Esophagus squamous epithelium (tissue), 5 donors: Measurements from ENCODE around the gene SPAG9. TPM values are rescaled to one million over a fixed set of nuclear protein-coding genes. Genes with fewer than 3 reads are reported as not detected.

Source experiments
- DNase-seq: peaks from one replicate; lab custom pipeline; 2025; lab: John Stamatoyannopoulos, UW
- H3K27ac ChIP-seq, 4 donors: fragments of 200-600 bp; sonication (generic); one replicate each; pipeline ENCODE4 v1.5.1; 2016 to 2019; ENCODE audit warnings: mild to moderate bottlenecking in 1 of 4
- H3K27me3 ChIP-seq, 4 donors: fragments of 200-600 bp; sonication (generic); 1 replicate in 3 of 4; 2 replicates in 1 of 4; pipeline versions ENCODE4 v1.5.1 to v1.6.0; 2017 to 2021; ENCODE audit warnings: antibody characterized with exemption in 1 of 4
- H3K36me3 ChIP-seq, 3 donors: fragments of 200-600 bp; sonication (generic); one replicate each; pipeline ENCODE4 v1.5.1; 2016 to 2019
- H3K4me1 ChIP-seq, 3 donors: fragments of 200-600 bp; sonication (generic); one replicate each; pipeline ENCODE4 v1.5.1; 2017 to 2019
- H3K4me3 ChIP-seq, 4 donors: fragments of 200-600 bp; sonication (generic); 1 replicate in 3 of 4; 2 replicates in 1 of 4; pipeline ENCODE4 v1.5.1; 2016 to 2019; ENCODE audit warnings: mild to moderate bottlenecking in 2 of 4, moderate library complexity in 1 of 4
- H3K9me3 ChIP-seq, 3 donors: fragments of 200-600 bp; sonication (generic); one replicate each; pipeline ENCODE4 v1.5.1; 2016 to 2019
- CTCF ChIP-seq, 6 experiments: fragments of 450-650 bp in 4 of 6; fragments of 200-600 bp in 2 of 6; sonication (generic) in 2 of 6; IDR thresholded peaks; one replicate each; pipeline ENCODE4 v1.5.1; 2016 to 2019; ENCODE audit warnings: antibody characterized with exemption in 6 of 6, mild to moderate bottlenecking in 4 of 6, moderate library complexity in 4 of 6
- POLR2A ChIP-seq, 4 donors: fragments of 450-650 bp; IDR thresholded peaks; one replicate each; pipeline ENCODE4 v1.6.1; 2017; ENCODE audit warnings: antibody characterized with exemption in 4 of 4, mild to moderate bottlenecking in 4 of 4, moderate library complexity in 3 of 4
- WGBS, 2 donors: methylation state at CpG; one replicate each; pipeline ENCODE4 v1.1.5; 2018; 5-methylcytosine and 5-hydroxymethylcytosine counted together
- intact Hi-C: fragments of 100-400 bp; cut with DNase I; formaldehyde crosslinking; loops from one replicate; pipeline ENCODE4 v1.15.0; 2022
- total RNA-seq, 4 donors: library from RNA; depleted of rRNA; stranded (reverse); fragments of >200 nt; gene quantifications; one replicate each; pipeline ENCODE4 v1.1.0, GENCODE V29; 2016
- donor health status: DM: yes; HTN: yes; CAD: no.

SPAG9 gene
- total RNA-seq, 4 donors from 2014 or later: 25.6 to 88.5 (median 49.9) TPM

DNA sequence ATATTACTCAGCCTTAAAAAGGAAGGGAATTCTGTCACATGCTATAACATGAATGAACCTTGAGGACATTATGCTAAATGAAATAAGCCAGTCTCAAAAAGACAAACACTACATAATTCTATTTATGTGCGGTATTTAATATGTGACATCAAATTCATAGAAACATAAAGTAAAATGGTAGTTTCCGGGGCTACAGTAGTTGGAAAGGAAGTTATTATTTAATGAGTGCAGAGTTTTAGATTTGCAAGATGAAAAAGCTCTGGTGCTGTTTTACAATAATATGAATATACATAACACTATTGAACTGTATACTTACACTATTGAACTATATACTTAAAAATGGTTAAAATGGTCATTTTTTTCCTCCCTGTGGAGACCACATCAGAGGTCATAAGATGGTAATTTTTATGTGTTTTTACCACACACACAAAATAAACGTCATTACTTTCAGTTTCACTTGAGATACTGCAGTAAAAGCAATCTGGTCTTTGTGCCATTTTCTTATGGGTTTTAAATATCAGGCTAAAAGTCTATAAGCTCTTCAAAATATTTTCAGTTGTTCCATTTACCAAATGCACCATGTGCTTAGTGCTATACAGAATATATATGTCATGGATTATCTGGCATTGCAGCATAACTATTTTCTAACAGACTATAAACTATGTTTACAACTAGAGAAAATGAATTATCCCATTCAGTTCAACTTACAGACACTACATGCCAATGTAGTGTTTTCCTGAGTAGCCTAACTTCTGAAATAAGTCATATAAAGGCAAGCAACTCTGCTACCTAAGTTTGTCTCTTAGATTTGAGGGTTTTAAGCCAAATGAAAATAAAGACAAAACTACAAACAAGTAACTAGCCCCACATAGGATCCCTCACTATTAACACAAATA, 90.9 kb downstream of the SPAG9 start:
- no peaks in the 10 kb centered on the region for H3K9me3 ChIP-seq
- no peak for TF ChIP-seq CTCF (IDR thresholded peaks at IDR 0.05)
- no peak for TF ChIP-seq POLR2A (IDR thresholded peaks at IDR 0.05)
- H3K27ac ChIP-seq: peak overlapping the region; percentile 18 to 56 (median 26)
- intact Hi-C loops: no loop called here
- peak overlapping the region in 2 of 4 donors; percentile 3 to 49 for H3K4me3 ChIP-seq
- WGBS, 2 donors: 15 to 26% methylated on average over 3 of the region's 3 CpGs
- peaks cover 0 to 16% (median 4%) of the 10 kb centered on the region in 3 donors for H3K4me1 ChIP-seq
- DNase-seq: no peak
- H3K36me3 ChIP-seq: peaks cover 0 to 19% (median 0%) of the 10 kb centered on the region in 3 donors
- no peaks in the 10 kb centered on the region for H3K27me3 ChIP-seq

GRCh38 chr17:51029142-51029541, 91.5 kb downstream of the SPAG9 start:
- WGBS, 2 donors: 71 to 87% methylated on average over 1 of the region's 1 CpG
- Histone ChIP-seq H3K9me3 (no peaks in the 10 kb centered on the region), H3K36me3 (peaks cover 0 to 19% (median 0%) of the 10 kb centered on the region in 3 donors), H3K4me3 (peak overlapping the region in 1 of 4 donors; percentile 49), H3K4me1 (peaks cover 0 to 16% (median 4%) of the 10 kb centered on the region in 3 donors), H3K27ac (peak overlapping the region; percentile 18 to 56 (median 26)), H3K27me3 (no peaks in the 10 kb centered on the region)
- no peak for DNase-seq
- intact Hi-C loops: no loop called here
- TF ChIP-seq POLR2A (IDR thresholded peaks at IDR 0.05) (no peak), CTCF (IDR thresholded peaks at IDR 0.05) (no peak)

DNA sequence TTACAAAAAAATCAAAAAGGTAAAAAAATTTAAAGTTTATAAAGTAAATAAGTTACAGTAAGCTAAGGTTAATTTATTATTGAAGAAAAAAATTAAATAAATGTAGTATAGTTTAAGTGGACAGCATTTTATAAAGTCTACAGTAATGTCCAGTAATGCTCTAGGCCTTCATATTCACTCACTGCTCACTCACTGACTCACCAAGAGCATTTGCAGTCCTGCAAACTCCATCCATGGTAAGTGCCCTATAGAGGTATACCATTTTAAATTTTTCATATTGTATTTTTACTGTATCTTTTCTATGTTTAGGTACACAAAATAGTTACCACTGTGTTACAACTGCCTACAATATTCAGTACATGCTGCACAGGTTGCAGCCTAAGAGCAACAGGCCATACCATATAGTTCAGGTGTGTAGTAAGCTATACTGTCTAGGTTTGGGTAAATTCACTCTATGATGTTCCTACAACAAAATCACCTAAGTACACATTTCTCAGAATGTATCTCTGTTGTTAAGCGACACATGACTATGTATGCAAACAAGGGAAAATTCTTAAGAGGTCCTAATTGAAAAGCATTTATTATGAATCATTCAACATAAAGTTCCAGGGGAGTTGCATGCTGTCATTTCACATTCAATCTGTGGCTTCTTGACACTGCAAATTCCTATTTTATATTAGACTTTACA, 92.3 kb downstream of the SPAG9 start:
- Histone ChIP-seq H3K4me1 (peaks cover 0 to 16% (median 4%) of the 10 kb centered on the region in 3 donors), H3K27me3 (no peaks in the 10 kb centered on the region), H3K36me3 (peaks cover 0 to 19% (median 0%) of the 10 kb centered on the region in 3 donors), H3K27ac (no peak overlapping the region), H3K9me3 (no peaks in the 10 kb centered on the region), H3K4me3 (no peak overlapping the region)
- no peak for DNase-seq
- TF ChIP-seq POLR2A (IDR thresholded peaks at IDR 0.05): no peak
- no peak for TF ChIP-seq CTCF (IDR thresholded peaks at IDR 0.05)
- intact Hi-C loops: no loop called here
- 94 to 95% methylated on average over 1 of the region's 1 CpG for WGBS, 2 donors

- peaks cover 0 to 9% (median 3%) of the 10 kb centered on the region in 3 donors for H3K4me1 ChIP-seq
- H3K4me3 ChIP-seq: no peak overlapping the region
- no peaks in the 10 kb centered on the region for H3K27me3 ChIP-seq
- no peak for DNase-seq
- intact Hi-C loops: no loop called here
- H3K36me3 ChIP-seq: peaks cover 0 to 80% (median 11%) of the 10 kb centered on the region in 3 donors
- TF ChIP-seq CTCF (IDR thresholded peaks at IDR 0.05) (no peak), POLR2A (IDR thresholded peaks at IDR 0.05) (no peak)
- 88 to 93% methylated on average over 4 to 5 of the region's 6 CpGs for WGBS, 2 donors
- no peak overlapping the region for H3K27ac ChIP-seq
- H3K9me3 ChIP-seq: no peaks in the 10 kb centered on the region
Measured at GRCh38 chr17:51018541-51018940, 102.1 kb downstream of the SPAG9 start.
